HG02571 (cell line): Measurements from ENCODE around the gene EVA1B.

Source experiments
- ATAC-seq: cut with Tn5 transposase; IDR thresholded peaks from one replicate; pipeline ENCODE4 v1.9.1; 2021; ENCODE audit warnings: mild to moderate bottlenecking, moderate library complexity; ENCODE audit not compliant: unreplicated experiment

The EVA1B gene

GRCh38 chr1:36346741-36347370 lies 23.4 kb upstream of the EVA1B start:
- ATAC-seq: no peak

- ATAC-seq: no peak
Measured at GRCh38 chr1:36345353-36345752, 21.9 kb upstream of the EVA1B start.

- ATAC-seq: no peak
Measured at GRCh38 chr1:36344395-36344680, 20.9 kb upstream of the EVA1B start.

- ATAC-seq: no peak
Measured at GRCh38 chr1:36343651-36344394, 20.4 kb upstream of the EVA1B start.

GRCh38 chr1:36342426-36343185 lies 19.2 kb upstream of the EVA1B start:
- no peak for ATAC-seq

- ATAC-seq: no peak
Measured at GRCh38 chr1:36341626-36342320, 18.3 kb upstream of the EVA1B start.

GRCh38 chr1:36339615-36340014 lies 16.2 kb upstream of the EVA1B start:
- ATAC-seq: no peak

GRCh38 chr1:36339215-36339614 lies 15.8 kb upstream of the EVA1B start:
- ATAC-seq: no peak

- no peak for ATAC-seq
Measured at GRCh38 chr1:36337830-36338229, 14.4 kb upstream of the EVA1B start.

GRCh38 chr1:36330940-36331339 lies 7.5 kb upstream of the EVA1B start:
- ATAC-seq: no peak

- ATAC-seq: no peak
Measured at GRCh38 chr1:36329817-36330216, 6.4 kb upstream of the EVA1B start.

- no peak for ATAC-seq
Measured at GRCh38 chr1:36328713-36329112, 5.3 kb upstream of the EVA1B start.

GRCh38 chr1:36328088-36328480 lies 4.6 kb upstream of the EVA1B start:
- no peak for ATAC-seq

- ATAC-seq: no peak
Measured at GRCh38 chr1:36327421-36328087, 4.1 kb upstream of the EVA1B start.

GRCh38 chr1:36326499-36326898 lies 3.1 kb upstream of the EVA1B start:
- no peak for ATAC-seq

- no peak for ATAC-seq
Measured at GRCh38 chr1:36324353-36324703, 883 bp upstream of the EVA1B start.

- no peak for ATAC-seq
Measured at GRCh38 chr1:36322786-36323635, 434 bp downstream of the EVA1B start.

- no peak for ATAC-seq
Measured at GRCh38 chr1:36322041-36322785, 1.2 kb downstream of the EVA1B start.

- ATAC-seq: no peak
Measured at GRCh38 chr1:36321119-36321951, 2.1 kb downstream of the EVA1B start.
